SU-DHL-6 (cell line): ENCODE measurements around the gene LITAFD.

Experiments used
- EZH2phosphoT487 ChIP-seq: fragments of 200-600 bp; sonication (generic), shearing (Covaris generic); conservative IDR thresholded peaks from 2 replicates; pipeline ENCODE4 v1.6.1; 2018; ENCODE audit warnings: mild to moderate bottlenecking, antibody characterized with exemption, low read length, moderate library complexity, mixed read lengths
- TF ChIP-seq, protein P1 (sequence below): fragments of 200-600 bp; sonication (generic); IDR thresholded peaks from one replicate; pipeline ENCODE4 v1.5.1; 2017; ENCODE audit warnings: antibody characterized with exemption, mild to moderate bottlenecking, low read length, moderate library complexity; ENCODE audit not compliant: insufficient read depth, poor library complexity, severe bottlenecking

DNA sequence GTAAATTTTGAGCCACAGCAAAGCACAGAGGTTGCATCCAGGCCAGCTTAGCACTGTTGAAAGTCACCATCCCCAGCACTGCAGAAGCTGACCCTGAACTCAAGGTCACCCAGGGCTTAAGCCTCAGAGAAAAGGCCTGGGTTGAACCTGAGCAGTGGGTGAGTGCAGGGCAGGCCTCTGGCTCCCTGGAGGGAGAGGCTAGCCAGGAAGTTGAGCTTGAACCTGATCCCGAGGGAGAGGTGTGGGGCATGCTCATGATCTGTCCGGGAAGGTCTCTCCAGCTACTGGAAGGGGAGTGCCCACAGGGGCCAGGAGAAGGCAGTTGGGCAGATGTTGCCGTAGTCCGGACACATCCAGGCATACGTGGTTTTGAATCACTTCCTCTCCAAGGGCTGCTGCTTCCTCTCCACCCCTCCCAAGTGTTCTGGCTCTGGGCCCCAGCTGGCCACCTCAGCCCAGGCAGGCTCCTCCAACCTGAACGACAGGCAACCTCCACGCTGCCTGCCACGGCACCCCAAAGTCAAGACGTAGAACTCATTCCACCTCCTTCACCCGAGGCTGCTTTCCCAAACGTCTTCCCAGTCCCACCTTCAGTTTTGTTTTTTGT, 31.8 kb upstream of the LITAFD start:
- TF ChIP-seq, protein P1, sequence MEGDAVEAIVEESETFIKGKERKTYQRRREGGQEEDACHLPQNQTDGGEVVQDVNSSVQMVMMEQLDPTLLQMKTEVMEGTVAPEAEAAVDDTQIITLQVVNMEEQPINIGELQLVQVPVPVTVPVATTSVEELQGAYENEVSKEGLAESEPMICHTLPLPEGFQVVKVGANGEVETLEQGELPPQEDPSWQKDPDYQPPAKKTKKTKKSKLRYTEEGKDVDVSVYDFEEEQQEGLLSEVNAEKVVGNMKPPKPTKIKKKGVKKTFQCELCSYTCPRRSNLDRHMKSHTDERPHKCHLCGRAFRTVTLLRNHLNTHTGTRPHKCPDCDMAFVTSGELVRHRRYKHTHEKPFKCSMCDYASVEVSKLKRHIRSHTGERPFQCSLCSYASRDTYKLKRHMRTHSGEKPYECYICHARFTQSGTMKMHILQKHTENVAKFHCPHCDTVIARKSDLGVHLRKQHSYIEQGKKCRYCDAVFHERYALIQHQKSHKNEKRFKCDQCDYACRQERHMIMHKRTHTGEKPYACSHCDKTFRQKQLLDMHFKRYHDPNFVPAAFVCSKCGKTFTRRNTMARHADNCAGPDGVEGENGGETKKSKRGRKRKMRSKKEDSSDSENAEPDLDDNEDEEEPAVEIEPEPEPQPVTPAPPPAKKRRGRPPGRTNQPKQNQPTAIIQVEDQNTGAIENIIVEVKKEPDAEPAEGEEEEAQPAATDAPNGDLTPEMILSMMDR: no peak
- TF ChIP-seq EZH2phosphoT487: no peak
